Tibial nerve (tissue), 3 donors: ENCODE data around the gene CPA1.

Source experiments
- POLR2A ChIP-seq, 2 donors: fragments of 450-650 bp; IDR thresholded peaks; one replicate each; pipeline ENCODE4 v1.6.1; 2017; ENCODE audit warnings: antibody characterized with exemption in 2 of 2, mild to moderate bottlenecking in 2 of 2, moderate library complexity in 2 of 2
- TF ChIP-seq, protein P1 (sequence below), 5 experiments: fragments of 200-600 bp in 3 of 5; fragments of 450-650 bp in 2 of 5; sonication (generic) in 3 of 5; IDR thresholded peaks; one replicate each; pipeline ENCODE4 v1.5.1; 2016 to 2019; ENCODE audit warnings: antibody characterized with exemption in 5 of 5, mild to moderate bottlenecking in 3 of 5, moderate library complexity in 2 of 5

DNA sequence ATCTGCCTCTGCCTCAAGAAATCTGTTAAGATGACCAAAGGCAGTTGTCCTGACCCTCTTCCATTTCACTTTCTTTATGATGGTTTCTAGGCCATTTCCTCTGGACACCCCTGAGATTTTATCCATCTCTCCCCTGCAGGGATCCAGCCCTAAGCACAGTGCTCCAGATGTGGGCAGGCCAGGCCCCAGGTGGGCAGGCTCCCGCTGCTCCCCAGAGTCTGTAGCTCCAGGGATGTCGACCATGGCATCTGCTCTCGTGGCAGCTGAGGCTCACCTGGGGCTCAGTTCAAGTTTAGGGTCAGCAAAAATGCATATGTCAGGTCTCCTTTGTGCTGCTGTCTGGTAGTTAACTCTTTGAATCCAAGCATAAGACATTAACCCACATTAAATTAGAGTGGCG, 48.7 kb downstream of the CPA1 start:
- TF ChIP-seq POLR2A (IDR thresholded peaks at IDR 0.05) = no peak
- TF ChIP-seq, protein P1, sequence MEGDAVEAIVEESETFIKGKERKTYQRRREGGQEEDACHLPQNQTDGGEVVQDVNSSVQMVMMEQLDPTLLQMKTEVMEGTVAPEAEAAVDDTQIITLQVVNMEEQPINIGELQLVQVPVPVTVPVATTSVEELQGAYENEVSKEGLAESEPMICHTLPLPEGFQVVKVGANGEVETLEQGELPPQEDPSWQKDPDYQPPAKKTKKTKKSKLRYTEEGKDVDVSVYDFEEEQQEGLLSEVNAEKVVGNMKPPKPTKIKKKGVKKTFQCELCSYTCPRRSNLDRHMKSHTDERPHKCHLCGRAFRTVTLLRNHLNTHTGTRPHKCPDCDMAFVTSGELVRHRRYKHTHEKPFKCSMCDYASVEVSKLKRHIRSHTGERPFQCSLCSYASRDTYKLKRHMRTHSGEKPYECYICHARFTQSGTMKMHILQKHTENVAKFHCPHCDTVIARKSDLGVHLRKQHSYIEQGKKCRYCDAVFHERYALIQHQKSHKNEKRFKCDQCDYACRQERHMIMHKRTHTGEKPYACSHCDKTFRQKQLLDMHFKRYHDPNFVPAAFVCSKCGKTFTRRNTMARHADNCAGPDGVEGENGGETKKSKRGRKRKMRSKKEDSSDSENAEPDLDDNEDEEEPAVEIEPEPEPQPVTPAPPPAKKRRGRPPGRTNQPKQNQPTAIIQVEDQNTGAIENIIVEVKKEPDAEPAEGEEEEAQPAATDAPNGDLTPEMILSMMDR (IDR thresholded peaks at IDR 0.05) = no peak
